GM18517 (cell line): ENCODE data around the gene ZDHHC13.

Experiments used
- ATAC-seq: cut with Tn5 transposase; IDR thresholded peaks from one replicate; pipeline ENCODE4 v1.9.1; 2021; ENCODE audit warnings: mild to moderate bottlenecking, moderate library complexity; ENCODE audit not compliant: unreplicated experiment

The ZDHHC13 gene

DNA sequence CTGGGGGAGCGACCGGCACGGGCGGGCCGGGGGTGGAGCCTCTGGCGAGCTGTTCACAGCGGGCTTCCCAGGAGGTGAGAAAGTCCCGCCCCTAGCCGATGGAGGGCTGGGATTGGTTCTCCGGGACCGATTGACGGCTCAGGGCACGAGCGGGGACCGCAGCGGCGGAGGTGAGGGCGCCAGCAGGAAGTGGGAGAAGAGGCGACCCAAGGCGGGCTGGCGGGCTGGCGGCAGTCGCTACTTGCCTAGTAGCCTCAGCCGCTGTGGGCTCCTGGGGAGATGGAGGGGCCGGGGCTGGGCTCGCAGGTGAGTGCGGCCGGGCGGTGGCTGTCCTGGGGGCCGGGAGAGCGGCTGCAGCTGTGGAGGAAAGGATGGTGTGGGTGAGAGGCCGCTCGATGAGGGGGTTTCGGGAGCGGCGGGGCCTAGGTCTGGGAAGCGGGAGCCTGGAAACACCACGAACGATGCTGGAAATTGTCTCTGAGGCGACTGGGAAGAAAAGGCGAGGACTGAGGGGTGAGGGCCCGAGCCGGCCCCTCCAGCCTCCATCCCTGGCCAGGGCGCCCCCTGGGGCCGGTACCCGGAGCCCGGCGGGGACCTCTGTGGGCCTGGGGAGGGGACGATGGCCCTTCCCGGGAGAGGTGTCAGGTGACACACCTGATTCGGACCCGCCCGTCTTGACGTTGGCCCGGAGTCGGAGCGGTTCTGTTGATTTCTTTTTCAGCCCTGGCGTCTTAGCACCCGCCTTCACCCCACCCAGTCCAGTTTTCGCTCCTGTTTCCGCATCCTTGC lies at the start of gene ZDHHC13:
ZDHHC13 (plus strand) TSS at position 198 of the 789 bp plus-strand sequence; CDS start at position 280, 82 bp downstream.
- peak; percentile 97 for ATAC-seq

- peak; percentile 99 for ATAC-seq
These were observed 45.7 kb upstream of the ZDHHC13 start for GRCh38 chr11:19071255-19071654.

GRCh38 chr11:19072464-19072863 lies 44.5 kb upstream of the ZDHHC13 start:
- ATAC-seq = no peak

DNA sequence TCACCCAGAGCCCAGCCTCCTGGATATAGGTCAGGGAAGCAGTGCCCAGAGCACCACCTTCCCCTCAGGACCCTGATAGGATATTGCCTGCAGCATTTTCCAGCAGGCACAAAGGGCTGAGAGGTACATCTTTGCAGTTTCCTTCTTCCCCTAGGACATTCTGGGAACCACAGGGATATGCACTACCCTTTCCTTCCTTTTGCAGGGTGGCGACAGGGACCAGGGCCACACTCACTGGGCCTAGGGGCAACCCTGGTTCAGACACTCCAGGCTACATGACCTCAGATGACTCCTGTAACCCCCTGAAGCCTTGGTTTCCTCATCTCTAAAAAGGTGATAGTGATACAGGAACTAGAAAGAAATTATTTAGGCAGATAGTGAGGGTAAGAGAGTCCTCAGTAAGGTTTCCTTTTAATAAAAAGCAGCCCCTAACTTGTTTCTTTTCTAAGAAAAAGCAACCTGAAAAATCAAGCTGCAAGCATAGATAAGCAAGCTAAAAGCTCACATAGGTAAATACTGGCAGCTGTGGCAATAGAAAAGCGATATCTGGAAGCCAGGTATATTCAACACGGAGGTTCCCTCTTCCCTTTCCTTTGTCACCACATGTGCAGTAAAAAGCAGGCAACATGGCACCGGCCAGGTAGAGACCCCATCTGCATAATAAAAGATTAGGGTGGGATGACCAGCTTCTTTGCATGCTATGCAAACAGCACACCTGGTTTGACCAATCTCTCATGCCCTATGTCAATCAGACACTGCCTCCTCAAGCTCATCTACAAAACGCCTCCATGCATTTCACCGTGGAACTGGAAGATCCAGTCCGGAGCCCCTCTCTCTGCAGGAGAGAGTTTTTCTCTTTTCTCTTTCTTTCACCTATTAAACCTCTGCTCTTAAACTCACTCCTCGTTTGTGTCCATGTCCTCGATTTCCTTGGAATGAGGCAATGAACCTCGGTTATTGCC lies 43.2 kb upstream of the ZDHHC13 start:
- no peak for ATAC-seq

DNA sequence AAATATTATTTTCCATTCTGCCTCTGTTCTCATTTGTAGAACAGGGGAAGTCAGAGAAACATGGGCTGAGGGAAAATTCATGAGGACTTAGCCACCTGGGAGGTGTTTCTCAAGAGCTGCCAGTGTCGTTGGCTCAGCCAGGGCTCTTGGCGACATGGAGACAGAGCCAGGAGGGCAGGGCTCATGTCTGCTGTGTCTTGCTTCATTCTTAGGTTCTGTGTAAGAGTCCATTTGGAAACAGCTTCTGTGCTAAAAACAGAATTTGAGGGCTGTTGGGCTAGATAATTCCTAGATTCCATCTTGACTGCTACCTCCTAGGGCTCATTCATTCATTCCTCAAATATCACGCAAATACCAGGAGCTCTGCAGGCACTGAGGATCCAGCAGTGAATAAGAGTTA lies 41.3 kb upstream of the ZDHHC13 start:
- ATAC-seq = no peak

- ATAC-seq = peak; percentile 77
These were observed 40.0 kb upstream of the ZDHHC13 start for GRCh38 chr11:19076744-19077589.

GRCh38 chr11:19077965-19078364 lies 39.0 kb upstream of the ZDHHC13 start:
- ATAC-seq = no peak

DNA sequence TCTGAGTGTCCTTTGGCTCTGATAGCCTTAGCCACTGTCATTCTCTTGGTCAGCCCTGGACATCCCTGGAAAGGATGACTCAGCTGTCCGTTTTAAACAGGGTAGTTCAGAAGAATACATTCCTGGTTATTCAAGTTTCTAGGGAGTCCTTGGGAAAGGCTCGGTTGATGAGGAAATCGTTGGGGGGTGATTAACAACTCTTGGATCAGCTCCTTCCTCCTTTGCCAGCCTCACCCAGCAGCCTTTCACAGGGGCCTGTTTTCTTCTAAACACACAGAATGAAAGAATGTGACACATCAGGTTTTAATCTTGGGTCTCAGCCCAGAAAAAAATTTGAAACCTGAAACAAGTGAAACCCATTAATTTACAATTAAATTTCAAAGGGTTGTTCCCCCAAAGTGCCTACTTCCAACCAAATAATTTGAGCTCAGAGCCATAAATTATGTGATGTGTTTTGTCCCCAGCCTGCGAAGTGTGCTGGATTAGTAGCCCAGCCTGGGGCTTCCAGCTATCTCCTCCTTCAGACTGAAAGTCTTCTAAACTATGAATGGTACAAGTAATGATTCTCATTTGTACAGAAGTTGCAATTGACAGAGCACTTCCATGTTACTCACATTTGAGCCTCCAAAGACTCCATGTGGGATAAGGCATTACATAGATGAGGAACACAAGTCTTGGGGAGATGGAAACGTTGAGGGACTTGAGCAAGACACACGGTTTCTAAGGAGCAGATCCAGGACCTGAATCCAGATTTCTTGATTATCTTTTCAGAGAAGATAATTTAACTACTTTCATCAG lies 37.1 kb upstream of the ZDHHC13 start:
- ATAC-seq = no peak

GRCh38 chr11:19080579-19080993 lies 36.4 kb upstream of the ZDHHC13 start:
- no peak for ATAC-seq

DNA sequence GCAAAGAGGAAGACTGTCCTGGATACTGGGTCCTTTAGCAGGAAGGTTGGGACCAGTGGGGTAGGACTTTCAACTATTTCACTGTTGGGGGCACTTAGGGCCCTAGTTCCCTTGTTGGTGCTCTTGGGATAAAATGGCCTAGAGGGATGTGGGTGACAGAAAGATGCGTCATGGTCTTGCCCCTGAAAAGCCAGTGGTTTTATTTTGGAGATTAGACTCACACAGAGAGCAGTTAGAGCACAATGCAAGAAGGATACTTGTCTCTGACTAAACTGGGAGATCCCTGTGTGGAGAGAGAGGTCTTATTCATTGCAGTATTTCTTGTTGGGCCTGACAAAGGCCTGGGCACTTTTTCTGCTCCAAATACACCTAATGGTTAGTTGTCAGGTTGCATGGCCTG lies 33.8 kb upstream of the ZDHHC13 start:
- no peak for ATAC-seq

- ATAC-seq = no peak
These were observed 32.2 kb upstream of the ZDHHC13 start for GRCh38 chr11:19084661-19085315.

- no peak for ATAC-seq
These were observed 29.3 kb upstream of the ZDHHC13 start for GRCh38 chr11:19087658-19088057.

DNA sequence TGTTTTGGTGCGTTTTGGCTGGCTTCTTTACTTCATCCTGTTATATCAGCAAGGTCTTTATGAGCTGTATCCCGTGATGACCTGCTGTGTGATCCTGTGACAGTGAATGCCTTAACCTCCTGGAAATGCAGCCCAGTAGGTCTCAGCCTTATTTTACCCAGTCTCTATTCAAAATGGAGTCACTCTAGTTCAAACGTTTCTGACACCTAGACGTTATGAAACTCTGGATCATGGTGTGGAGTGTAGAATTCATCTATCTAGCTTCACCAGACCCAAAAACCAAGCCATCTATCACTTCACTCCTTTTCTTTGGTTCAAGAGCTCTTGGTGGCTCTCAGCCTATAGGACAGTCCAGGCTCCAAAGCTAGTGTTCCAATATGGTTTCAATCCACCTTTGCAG lies 28.2 kb upstream of the ZDHHC13 start:
- ATAC-seq = no peak

- ATAC-seq = no peak
These were observed 27.5 kb upstream of the ZDHHC13 start for GRCh38 chr11:19089421-19089820.

GRCh38 chr11:19091366-19091765 lies 25.6 kb upstream of the ZDHHC13 start:
- no peak for ATAC-seq

DNA sequence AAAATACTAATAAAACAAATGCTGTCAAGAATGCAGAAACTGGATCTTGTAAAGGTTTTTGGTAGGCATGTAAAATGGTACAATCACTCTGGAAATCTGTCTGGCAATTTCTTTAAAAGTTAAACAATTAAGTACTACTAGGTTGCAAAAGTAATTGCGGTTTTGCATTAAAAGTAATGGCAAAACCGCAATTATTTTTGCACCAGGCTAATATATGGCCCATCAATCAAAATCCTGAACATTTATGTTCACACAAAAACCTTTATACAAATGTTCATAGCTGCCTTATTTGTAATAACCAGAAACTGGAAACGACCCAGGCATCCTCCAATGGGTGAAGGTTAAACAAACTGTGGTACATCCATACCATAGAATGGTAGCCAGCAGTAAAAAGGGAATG lies 24.6 kb upstream of the ZDHHC13 start:
- ATAC-seq = no peak

GRCh38 chr11:19092850-19093249 lies 24.1 kb upstream of the ZDHHC13 start:
- no peak for ATAC-seq

DNA sequence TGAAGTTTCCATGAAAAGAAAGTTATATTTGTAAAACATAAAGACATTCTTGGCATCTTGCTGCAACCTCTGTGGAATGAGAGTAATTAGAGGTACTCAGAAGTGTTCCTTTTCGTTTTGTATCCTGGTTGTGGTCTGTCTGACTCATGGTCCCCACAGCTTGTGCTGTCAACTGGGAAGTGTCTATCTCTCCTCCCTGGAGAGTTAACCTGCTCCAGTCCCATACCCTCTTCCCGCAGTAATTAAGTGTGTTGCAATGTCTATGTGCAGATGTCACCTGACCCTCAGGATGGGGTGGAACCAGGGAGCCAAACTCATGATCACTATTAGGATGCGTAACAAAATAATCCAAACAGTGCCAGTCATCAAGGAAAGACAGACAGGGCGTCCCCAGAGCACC lies 23.0 kb upstream of the ZDHHC13 start:
- ATAC-seq = no peak

DNA sequence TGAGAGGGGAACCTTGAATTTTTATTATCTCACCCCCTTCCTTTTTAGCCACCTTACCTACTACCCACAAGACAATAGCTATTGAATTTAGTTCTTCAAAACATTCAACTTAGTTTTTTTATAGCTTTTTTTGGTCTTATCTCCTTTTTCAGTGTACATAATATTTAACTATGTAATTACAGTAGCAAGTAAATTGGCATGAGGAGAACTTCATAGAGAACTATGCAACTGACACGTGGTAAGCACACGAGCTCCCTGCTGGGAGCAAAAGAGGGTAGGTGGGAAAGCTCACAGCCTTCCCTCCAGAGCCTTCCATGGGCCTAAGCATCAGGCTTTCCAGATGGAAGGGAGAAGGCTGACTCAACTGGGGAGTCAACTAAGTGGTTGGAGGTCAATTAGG lies 22.1 kb upstream of the ZDHHC13 start:
- ATAC-seq = no peak

- ATAC-seq = no peak
These were observed 17.9 kb upstream of the ZDHHC13 start for GRCh38 chr11:19099093-19099492.
